NCI-H1417 (cell line): Measurements from ENCODE around the gene SLC36A3.
"Not testable (repeated sequence)": the region's sequence is repeated elsewhere in the genome, so short reads cannot be mapped to it uniquely, and the experiment has no call there.

Experiments
- DNase-seq, 3 experiments: peaks; one replicate each; lab custom pipeline; 2025; lab: John Stamatoyannopoulos, UW

SLC36A3 gene

GRCh38 chr5:151258816-151259215 is 44.8 kb downstream of the SLC36A3 start:
- DNase-seq, result no peak

GRCh38 chr5:151258201-151258611 is 45.4 kb downstream of the SLC36A3 start:
- no peak for DNase-seq

GRCh38 chr5:151257731-151258181 is 45.8 kb downstream of the SLC36A3 start:
- DNase-seq, result no peak

GRCh38 chr5:151255621-151256286 is 47.8 kb downstream of the SLC36A3 start:
- no peak for DNase-seq

GRCh38 chr5:151254990-151255389 is 48.6 kb downstream of the SLC36A3 start:
- DNase-seq, result not testable (repeated sequence)

- DNase-seq, result no peak
Measured at GRCh38 chr5:151254556-151254955, 49.0 kb downstream of the SLC36A3 start.

GRCh38 chr5:151253605-151253950 is 50.0 kb downstream of the SLC36A3 start:
- DNase-seq, result no peak

- peak; percentile 92 to 98 (median 97) for DNase-seq
Measured at GRCh38 chr5:151252762-151253604, 50.6 kb downstream of the SLC36A3 start, which contains the start of gene GM2A. TSS of gene GM2A (plus strand) at chr5:151253185. CDS start at chr5:151253217, 32 bp downstream.

- DNase-seq, result no peak
Measured at GRCh38 chr5:151251621-151252020, 51.9 kb downstream of the SLC36A3 start.

- no peak for DNase-seq
Measured at GRCh38 chr5:151251001-151251551, 52.5 kb downstream of the SLC36A3 start.

GRCh38 chr5:151250346-151251000 is 53.1 kb downstream of the SLC36A3 start:
- no peak for DNase-seq

- no peak for DNase-seq
Measured at GRCh38 chr5:151249281-151249680, 54.3 kb downstream of the SLC36A3 start.

- DNase-seq, result peak in 2 of 3 experiments; percentile 4 to 13
Measured at GRCh38 chr5:151248651-151249050, 54.9 kb downstream of the SLC36A3 start.

GRCh38 chr5:151245680-151246219 is 57.8 kb downstream of the SLC36A3 start:
- no peak for DNase-seq

GRCh38 chr5:151244206-151244605 is 59.4 kb downstream of the SLC36A3 start:
- DNase-seq, result no peak

GRCh38 chr5:151243564-151243963 is 60.0 kb downstream of the SLC36A3 start:
- DNase-seq, result no peak

GRCh38 chr5:151243127-151243526 is 60.4 kb downstream of the SLC36A3 start:
- no peak for DNase-seq

GRCh38 chr5:151240924-151241635 is 62.5 kb downstream of the SLC36A3 start:
- peak in 1 of 3 experiments; percentile 91 for DNase-seq

GRCh38 chr5:151240268-151240835 is 63.2 kb downstream of the SLC36A3 start:
- not testable (repeated sequence) for DNase-seq

GRCh38 chr5:151239237-151239861 is 64.2 kb downstream of the SLC36A3 start:
- peak; percentile 11 to 46 (median 44) for DNase-seq
